Measurements from ENCODE around the gene TAB3. TPM values are rescaled to one million over a fixed set of nuclear protein-coding genes. Genes with fewer than 3 reads are reported as not detected.

The TAB3 gene
- total RNA-seq, 4 donors from 2014 or later, result 17.0 to 22.4 (median 19.6) TPM

DNA sequence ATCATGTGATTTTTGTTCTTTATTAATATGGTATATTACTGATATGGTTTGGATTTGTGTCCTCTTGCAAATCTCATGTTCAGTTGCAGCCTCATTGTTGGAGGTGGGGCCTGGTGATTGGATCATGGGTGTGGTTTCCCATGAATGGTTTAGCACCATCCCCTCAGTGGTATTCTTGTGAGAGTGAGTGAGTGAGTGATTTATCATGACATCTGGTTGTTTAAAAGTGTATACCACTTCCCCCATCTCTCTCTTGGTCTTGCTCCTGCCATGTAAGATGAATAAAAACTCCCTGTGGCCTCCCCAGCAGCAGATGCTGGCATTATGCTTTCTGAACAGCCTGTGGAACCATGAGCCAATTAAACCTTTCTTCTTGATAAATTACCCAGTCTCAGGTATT is 111.5 kb downstream of the TAB3 start:
- no peak overlapping the region for H3K4me3 ChIP-seq
- H3K27ac ChIP-seq (replicated peaks in 1 of 4), result no peak overlapping the region
- H3K36me3 ChIP-seq, result no peaks in the 10 kb centered on the region
- H3K9me3 ChIP-seq, result no peaks in the 10 kb centered on the region
- intact Hi-C loops (cut with DNase I), result no loop called here
- TF ChIP-seq, protein P1, sequence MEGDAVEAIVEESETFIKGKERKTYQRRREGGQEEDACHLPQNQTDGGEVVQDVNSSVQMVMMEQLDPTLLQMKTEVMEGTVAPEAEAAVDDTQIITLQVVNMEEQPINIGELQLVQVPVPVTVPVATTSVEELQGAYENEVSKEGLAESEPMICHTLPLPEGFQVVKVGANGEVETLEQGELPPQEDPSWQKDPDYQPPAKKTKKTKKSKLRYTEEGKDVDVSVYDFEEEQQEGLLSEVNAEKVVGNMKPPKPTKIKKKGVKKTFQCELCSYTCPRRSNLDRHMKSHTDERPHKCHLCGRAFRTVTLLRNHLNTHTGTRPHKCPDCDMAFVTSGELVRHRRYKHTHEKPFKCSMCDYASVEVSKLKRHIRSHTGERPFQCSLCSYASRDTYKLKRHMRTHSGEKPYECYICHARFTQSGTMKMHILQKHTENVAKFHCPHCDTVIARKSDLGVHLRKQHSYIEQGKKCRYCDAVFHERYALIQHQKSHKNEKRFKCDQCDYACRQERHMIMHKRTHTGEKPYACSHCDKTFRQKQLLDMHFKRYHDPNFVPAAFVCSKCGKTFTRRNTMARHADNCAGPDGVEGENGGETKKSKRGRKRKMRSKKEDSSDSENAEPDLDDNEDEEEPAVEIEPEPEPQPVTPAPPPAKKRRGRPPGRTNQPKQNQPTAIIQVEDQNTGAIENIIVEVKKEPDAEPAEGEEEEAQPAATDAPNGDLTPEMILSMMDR (IDR thresholded peaks at IDR 0.05), result no peak
- TF ChIP-seq POLR2AphosphoS5 (IDR thresholded peaks at IDR 0.05), result no peak
- TF ChIP-seq EP300 (IDR thresholded peaks at IDR 0.05), result no peak
- no peak for TF ChIP-seq POLR2A (IDR thresholded peaks at IDR 0.05; ENCODE audit: low read depth)
- DNase-seq (ENCODE audit: extremely low spot score), result no peak
- no peaks in the 10 kb centered on the region for H3K27me3 ChIP-seq
- no peaks in the 10 kb centered on the region for H3K4me1 ChIP-seq

Other genes starting within 250 kb of the TAB3 start
- gene GK, start 235.8 kb downstream of the TAB3 start, total RNA-seq, result 10 to 100 TPM in 1 of 4 donors, 1 to 10 TPM in 3; 2.5 to 16.9 (median 4.9) TPM
- not detected for gene FTHL17, start 182.8 kb upstream of the TAB3 start, total RNA-seq